IMR-90 (cell line): ENCODE data around the gene SV2C. TPM values are rescaled to one million over a fixed set of nuclear protein-coding genes. Genes with fewer than 3 reads are reported as not detected.

Source experiments
- ATAC-seq: fragments of 200-7000 bp; cut with Tn5 transposase; 2 replicates; pipeline ENCODE4 v1.9.1; 2020; ENCODE audit warnings: low read depth, mild to moderate bottlenecking, moderate library complexity
- BruUV-seq: library from RNA; stranded (reverse); fragments of 400-500 nt; replicated peaks from 2 replicates; lab custom pipeline; 2021; lab: Mats Ljungman, UMichigan
- CTCF ChIA-PET: fragments of 300-600 bp; formaldehyde crosslinking; extraction: SDS; loops from one replicate; lab custom pipeline; 2021; ENCODE audit warnings: antibody characterized with exemption; lab: Yijun Ruan, JAX
- POLR2A ChIA-PET: fragments of 300-600 bp; sonication (Branson Sonifier 250); formaldehyde crosslinking; loops from one replicate; lab custom pipeline; 2022; ENCODE audit warnings: antibody characterized with exemption; ENCODE audit not compliant: unreplicated experiment; lab: Charles Lee
- DNase-seq: peaks from one replicate; pipeline ENCODE4 v3.0.0; 2013
- H2AFZ ChIP-seq: replicated peaks from 2 replicates; pipeline ENCODE3; 2013; ENCODE audit warnings: low read length, mild to moderate bottlenecking; ENCODE audit not compliant: poor library complexity
- H2AK5ac ChIP-seq: 2 replicates; pipeline ENCODE4 v1.6.1; 2013; ENCODE audit warnings: low read depth, low read length, inconsistent platforms
- H2AK9ac ChIP-seq: replicated peaks from 2 replicates; pipeline ENCODE3; 2013; ENCODE audit warnings: mild to moderate bottlenecking, low read depth, low read length, moderate library complexity; ENCODE audit not compliant: poor library complexity
- H2BK120ac ChIP-seq: 2 replicates; pipeline ENCODE4 v1.6.1; 2013; ENCODE audit warnings: low read depth, low read length, inconsistent platforms
- H2BK15ac ChIP-seq: 3 replicates; pipeline ENCODE4 v1.6.1; 2013; ENCODE audit warnings: low read depth, low read length, inconsistent platforms
- H2BK20ac ChIP-seq: 2 replicates; pipeline ENCODE4 v1.6.1; 2013; ENCODE audit warnings: low read depth, mild to moderate bottlenecking, inconsistent platforms, low read length, moderate library complexity
- H2BK5ac ChIP-seq: 2 replicates; pipeline ENCODE4 v1.6.1; 2013; ENCODE audit warnings: mild to moderate bottlenecking, low read depth, low read length, inconsistent platforms; ENCODE audit not compliant: poor library complexity, severe bottlenecking
- H3K14ac ChIP-seq: replicated peaks from 2 replicates; pipeline ENCODE4 v1.6.1; 2013; ENCODE audit warnings: low read depth, low read length, inconsistent platforms
- H3K18ac ChIP-seq: 2 replicates; pipeline ENCODE4 v1.6.1; 2013; ENCODE audit warnings: low read depth, low read length, control low read depth
- H3K23ac ChIP-seq: 2 replicates; pipeline ENCODE4 v1.6.1; 2013; ENCODE audit warnings: low read depth, low read length, inconsistent platforms
- H3K27ac ChIP-seq: 2 replicates; pipeline ENCODE4 v1.5.1; 2013; ENCODE audit warnings: mild to moderate bottlenecking, control low read depth, low read length; ENCODE audit not compliant: insufficient read depth
- H3K27me3 ChIP-seq: 2 replicates; pipeline ENCODE4 v1.6.1; 2013; ENCODE audit warnings: low read length; ENCODE audit not compliant: control insufficient read depth, insufficient read depth
- H3K36me3 ChIP-seq: 2 replicates; pipeline ENCODE4 v1.6.1; 2013; ENCODE audit warnings: low read length, mixed read lengths; ENCODE audit not compliant: control insufficient read depth, insufficient read depth
- H3K4ac ChIP-seq: 2 replicates; pipeline ENCODE4 v1.6.1; 2013; ENCODE audit warnings: low read depth, low read length, inconsistent platforms
- H3K4me1 ChIP-seq: 2 replicates; pipeline ENCODE4 v1.6.1; 2013; ENCODE audit warnings: low read length, mixed read lengths; ENCODE audit not compliant: control insufficient read depth, insufficient read depth
- H3K4me2 ChIP-seq: 2 replicates; pipeline ENCODE4 v1.6.1; 2013; ENCODE audit warnings: low read depth, mild to moderate bottlenecking, control low read depth, low read length, moderate library complexity
- H3K4me3 ChIP-seq: 2 replicates; pipeline ENCODE4 v1.5.1; 2013; ENCODE audit warnings: low read depth, mild to moderate bottlenecking, control low read depth, low read length, moderate library complexity; ENCODE audit not compliant: insufficient read depth
- H3K56ac ChIP-seq: 2 replicates; pipeline ENCODE4 v1.6.1; 2013; ENCODE audit warnings: low read length, inconsistent platforms; ENCODE audit not compliant: insufficient read depth; ENCODE audit errors: extremely low read depth
- H3K79me1 ChIP-seq, 2 experiments: 2 replicates each; pipeline ENCODE4 v1.6.1; 2013; ENCODE audit warnings: low read length in 2 of 2, inconsistent platforms in 1 of 2, low read depth in 1 of 2
- H3K9ac ChIP-seq: 2 replicates; pipeline ENCODE4 v1.6.1; 2013; ENCODE audit warnings: low read depth, low read length, control low read depth
- H3K9me1 ChIP-seq: 2 replicates; pipeline ENCODE4 v1.6.1; 2013; ENCODE audit warnings: low read length, inconsistent platforms; ENCODE audit not compliant: insufficient read depth
- H3K9me3 ChIP-seq: 2 replicates; pipeline ENCODE4 v1.6.1; 2013; ENCODE audit warnings: low read length; ENCODE audit not compliant: control insufficient read depth, insufficient read depth
- H4K20me1 ChIP-seq: 2 replicates; pipeline ENCODE4 v1.6.1; 2013; ENCODE audit warnings: low read length, inconsistent platforms; ENCODE audit not compliant: insufficient read depth
- H4K5ac ChIP-seq: 2 replicates; pipeline ENCODE4 v1.6.1; 2013; ENCODE audit warnings: mild to moderate bottlenecking, low read depth, low read length, control low read depth
- H4K8ac ChIP-seq, 2 experiments: 2 replicates each; pipeline ENCODE4 v1.6.1; 2013; ENCODE audit warnings: low read depth in 2 of 2, low read length in 2 of 2, control low read depth in 1 of 2, inconsistent platforms in 1 of 2
- H4K91ac ChIP-seq: 2 replicates; pipeline ENCODE4 v1.6.1; 2013; ENCODE audit warnings: low read depth, low read length, inconsistent platforms; ENCODE audit not compliant: insufficient read depth
- BHLHE40 ChIP-seq: fragments of 150-350 bp; IDR thresholded peaks from 2 replicates; pipeline ENCODE4 v1.6.1; 2016; ENCODE audit warnings: mild to moderate bottlenecking, low read depth, low read length
- CEBPB ChIP-seq: IDR thresholded peaks from 2 replicates; pipeline ENCODE4 v1.6.1; 2012; ENCODE audit warnings: low read depth, low read length, improper control_type of control experiment
- FOS ChIP-seq: fragments of 150-350 bp; IDR thresholded peaks from 2 replicates; pipeline ENCODE4 v1.6.1; 2016; ENCODE audit warnings: low read depth, low read length
- MAZ ChIP-seq: IDR thresholded peaks from 2 replicates; pipeline ENCODE4 v1.6.1; 2012; ENCODE audit warnings: low read depth, mild to moderate bottlenecking, low read length, improper control_type of control experiment, moderate library complexity, borderline replicate concordance
- NFE2L2 ChIP-seq: fragments of 150-350 bp; IDR thresholded peaks from 2 replicates; pipeline ENCODE4 v1.6.1; 2016; ENCODE audit warnings: low read depth, mild to moderate bottlenecking, low read length
- POLR2A ChIP-seq: IDR thresholded peaks from 2 replicates; pipeline ENCODE4 v1.6.1; 2012; ENCODE audit warnings: mild to moderate bottlenecking, low read depth, low read length
- RFX5 ChIP-seq: IDR thresholded peaks from 2 replicates; pipeline ENCODE4 v1.8.0; 2012; ENCODE audit warnings: low read depth, mild to moderate bottlenecking, low read length, moderate library complexity
- WGBS, 2 experiments: methylation state at CpG; one replicate each; pipeline versions ENCODE4 v1.1.5 to v1.1.7; 2013; ENCODE audit warnings: missing lambda C conversion rate in 2 of 2; ENCODE audit not compliant: insufficient read length in 1 of 2; ENCODE audit errors: extremely low coverage in 2 of 2; 5-methylcytosine and 5-hydroxymethylcytosine counted together
- dilution Hi-C: fragments of 300-500 bp; cut with HindIII; formaldehyde crosslinking; loops from one replicate; pipeline ENCODE4 v1.14.3; 2018; ENCODE audit warnings: low sequenced_read_pairs; ENCODE audit not compliant: unreplicated experiment
- in situ Hi-C: fragments of 300-500 bp; cut with MboI; formaldehyde crosslinking; loops from 3 replicates; pipeline ENCODE4 v1.14.3; 2019; ENCODE audit warnings: low sequenced_read_pairs, inconsistent platforms, mixed read lengths
- intact Hi-C: fragments of 100-400 bp; cut with micrococcal nuclease; formaldehyde crosslinking; loops from 2 replicates; pipeline ENCODE4 v1.10.0; 2022
- polyA plus RNA-seq, 3 experiments: library from polyadenylated mRNA; depleted of rRNA; stranded (reverse); fragments of >200 nt; gene quantifications; 2 replicates each; pipeline ENCODE4 v1.2.3, GENCODE V29; 2012; ENCODE audit warnings: low replicate concordance in 1 of 3
- total RNA-seq: library from RNA; depleted of rRNA; stranded (reverse); fragments of >200 nt; gene quantifications from 2 replicates; pipeline ENCODE4 v1.2.3, GENCODE V29; 2012
- TF ChIP-seq, protein P1 (sequence below): fragments of 150-350 bp; IDR thresholded peaks from 2 replicates; pipeline ENCODE4 v1.6.1; 2017; ENCODE audit warnings: mild to moderate bottlenecking, antibody characterized with exemption, low read length, low read depth
- TF ChIP-seq, protein P2 (sequence below): conservative IDR thresholded peaks from 2 replicates; pipeline ENCODE4 v1.5.1; 2012; ENCODE audit warnings: mild to moderate bottlenecking, low read depth, low read length, improper control_type of control experiment

Gene SV2C
- total and polyA plus RNA-seq, 2 of the 4 experiments (the other 2 are of a cell fraction), result not detected

DNA sequence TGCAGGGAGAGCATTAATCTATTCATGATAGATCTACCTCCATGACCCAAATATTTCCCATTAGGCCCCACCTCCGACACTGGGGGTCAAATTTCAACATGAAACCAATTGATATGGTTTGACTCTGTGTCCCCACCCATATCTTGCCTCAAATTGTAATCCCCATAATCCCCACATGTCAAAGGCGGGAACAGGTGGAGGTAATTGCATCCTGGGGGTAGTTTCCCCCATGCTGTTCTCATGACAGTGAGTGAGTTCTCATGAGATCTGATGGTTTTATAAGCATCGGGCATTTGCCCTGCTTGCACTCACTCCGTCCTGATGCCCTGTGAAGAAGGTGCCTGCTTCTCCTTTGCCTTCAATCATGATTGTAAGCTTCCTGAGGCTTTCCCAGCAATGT lies 153.5 kb downstream of the SV2C start:
- no peak overlapping the region for H3K4ac ChIP-seq
- no peak overlapping the region for H2BK5ac ChIP-seq
- CTCF ChIA-PET, result interaction anchor here (0.6 kb wide), 1 partner anchor 1299 kb away, joined by 4 read pairs; no protein-coding TSS in a partner anchor
- H4K8ac ChIP-seq, result no peak overlapping the region
- no peaks in the 10 kb centered on the region for H4K20me1 ChIP-seq
- H3K4me2 ChIP-seq, result no peak overlapping the region
- no peak overlapping the region for H3K18ac ChIP-seq
- H3K9ac ChIP-seq, result no peak overlapping the region
- H3K36me3 ChIP-seq, result no peaks in the 10 kb centered on the region
- no peak overlapping the region for H2BK120ac ChIP-seq
- H3K56ac ChIP-seq, result no peak overlapping the region
- dilution Hi-C loops (no loop called here), intact Hi-C loops (no loop called here), in situ Hi-C loops (no loop called here)
- H4K5ac ChIP-seq, result no peak overlapping the region
- H3K27me3 ChIP-seq, result no peaks in the 10 kb centered on the region
- H4K91ac ChIP-seq, result no peak overlapping the region
- ATAC-seq, result no peak
- POLR2A ChIA-PET, result no interaction called here
- no peaks in the 10 kb centered on the region for H3K79me1 ChIP-seq
- no peaks in the 10 kb centered on the region for H3K9me1 ChIP-seq
- H3K9me3 ChIP-seq, result no peaks in the 10 kb centered on the region
- no CpG with 5 or more reads among the region's 4 CpGs for WGBS, 2 experiments
- no peak overlapping the region for H3K27ac ChIP-seq
- no peak overlapping the region for H3K4me3 ChIP-seq
- no TSS peak for BruUV-seq
- no peak for DNase-seq
- no peak overlapping the region for H2AK5ac ChIP-seq
- H3K23ac ChIP-seq, result no peak overlapping the region
- H2BK15ac ChIP-seq, result no peak overlapping the region
- H2AK9ac ChIP-seq, result no peak overlapping the region
- TF ChIP-seq BHLHE40 (no peak), MAZ (no peak), RFX5 (no peak), NFE2L2 (no peak), FOS (no peak), POLR2A (no peak), CEBPB (no peak)
- TF ChIP-seq, protein P1, sequence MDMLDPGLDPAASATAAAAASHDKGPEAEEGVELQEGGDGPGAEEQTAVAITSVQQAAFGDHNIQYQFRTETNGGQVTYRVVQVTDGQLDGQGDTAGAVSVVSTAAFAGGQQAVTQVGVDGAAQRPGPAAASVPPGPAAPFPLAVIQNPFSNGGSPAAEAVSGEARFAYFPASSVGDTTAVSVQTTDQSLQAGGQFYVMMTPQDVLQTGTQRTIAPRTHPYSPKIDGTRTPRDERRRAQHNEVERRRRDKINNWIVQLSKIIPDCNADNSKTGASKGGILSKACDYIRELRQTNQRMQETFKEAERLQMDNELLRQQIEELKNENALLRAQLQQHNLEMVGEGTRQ, result no peak
- TF ChIP-seq, protein P2, sequence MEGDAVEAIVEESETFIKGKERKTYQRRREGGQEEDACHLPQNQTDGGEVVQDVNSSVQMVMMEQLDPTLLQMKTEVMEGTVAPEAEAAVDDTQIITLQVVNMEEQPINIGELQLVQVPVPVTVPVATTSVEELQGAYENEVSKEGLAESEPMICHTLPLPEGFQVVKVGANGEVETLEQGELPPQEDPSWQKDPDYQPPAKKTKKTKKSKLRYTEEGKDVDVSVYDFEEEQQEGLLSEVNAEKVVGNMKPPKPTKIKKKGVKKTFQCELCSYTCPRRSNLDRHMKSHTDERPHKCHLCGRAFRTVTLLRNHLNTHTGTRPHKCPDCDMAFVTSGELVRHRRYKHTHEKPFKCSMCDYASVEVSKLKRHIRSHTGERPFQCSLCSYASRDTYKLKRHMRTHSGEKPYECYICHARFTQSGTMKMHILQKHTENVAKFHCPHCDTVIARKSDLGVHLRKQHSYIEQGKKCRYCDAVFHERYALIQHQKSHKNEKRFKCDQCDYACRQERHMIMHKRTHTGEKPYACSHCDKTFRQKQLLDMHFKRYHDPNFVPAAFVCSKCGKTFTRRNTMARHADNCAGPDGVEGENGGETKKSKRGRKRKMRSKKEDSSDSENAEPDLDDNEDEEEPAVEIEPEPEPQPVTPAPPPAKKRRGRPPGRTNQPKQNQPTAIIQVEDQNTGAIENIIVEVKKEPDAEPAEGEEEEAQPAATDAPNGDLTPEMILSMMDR, result no peak
- H2AFZ ChIP-seq, result no peak overlapping the region
- H3K14ac ChIP-seq, result no peak overlapping the region
- H3K4me1 ChIP-seq, result no peaks in the 10 kb centered on the region
- no peak overlapping the region for H2BK20ac ChIP-seq
